Mesendoderm (in vitro differentiated cells): Measurements from ENCODE around the gene OR12D1.

Experiments
- DNase-seq: peaks from one replicate; pipeline ENCODE4 v3.0.0; 2013
- H2AK5ac ChIP-seq: 2 replicates; pipeline ENCODE4 v1.6.1; 2013; ENCODE audit warnings: low read length, inconsistent platforms
- H2BK120ac ChIP-seq: 2 replicates; pipeline ENCODE4 v1.6.1; 2013; ENCODE audit warnings: low read depth, mild to moderate bottlenecking, low read length, moderate library complexity, mixed read lengths
- H2BK15ac ChIP-seq: replicated peaks from 2 replicates; pipeline ENCODE4 v1.6.1; 2013; ENCODE audit warnings: low read depth, mild to moderate bottlenecking, moderate library complexity
- H2BK5ac ChIP-seq: 2 replicates; pipeline ENCODE4 v1.6.1; 2013; ENCODE audit warnings: low read length, inconsistent platforms
- H3K18ac ChIP-seq: 2 replicates; pipeline ENCODE4 v1.6.1; 2013; ENCODE audit warnings: mild to moderate bottlenecking, low read length, mixed read lengths
- H3K23ac ChIP-seq: one replicate; pipeline ENCODE4 v1.6.1; 2013; ENCODE audit warnings: low read length
- H3K27ac ChIP-seq: 2 replicates; pipeline ENCODE4 v1.5.1; 2013; ENCODE audit warnings: low read depth, mild to moderate bottlenecking, inconsistent platforms, low read length, moderate library complexity
- H3K27me3 ChIP-seq: 2 replicates; pipeline ENCODE4 v1.6.1; 2013; ENCODE audit warnings: low read length, control low read depth, mild to moderate bottlenecking, inconsistent platforms; ENCODE audit not compliant: insufficient read depth, poor library complexity
- H3K36me3 ChIP-seq: 2 replicates; pipeline ENCODE4 v1.6.1; 2013; ENCODE audit warnings: low read length, inconsistent platforms; ENCODE audit not compliant: control insufficient read depth, insufficient read depth
- H3K4ac ChIP-seq: one replicate; pipeline ENCODE4 v1.6.1; 2013; ENCODE audit warnings: low read depth, mild to moderate bottlenecking, low read length, moderate library complexity
- H3K4me1 ChIP-seq: 2 replicates; pipeline ENCODE4 v1.6.1; 2013; ENCODE audit warnings: low read depth, low read length, inconsistent platforms; ENCODE audit not compliant: control insufficient read depth
- H3K4me2 ChIP-seq: 2 replicates; pipeline ENCODE4 v1.6.1; 2013; ENCODE audit warnings: low read length
- H3K4me3 ChIP-seq: 2 replicates; pipeline ENCODE4 v1.5.1; 2013; ENCODE audit warnings: mild to moderate bottlenecking, low read length
- H3K56ac ChIP-seq: one replicate; pipeline ENCODE4 v1.6.1; 2013; ENCODE audit warnings: low read length
- H3K79me1 ChIP-seq: 2 replicates; pipeline ENCODE4 v1.6.1; 2013; ENCODE audit warnings: low read length, inconsistent platforms
- H3K79me2 ChIP-seq: 2 replicates; pipeline ENCODE4 v1.6.1; 2013; ENCODE audit warnings: mild to moderate bottlenecking, low read length; ENCODE audit not compliant: control insufficient read depth, insufficient read depth
- H3K9ac ChIP-seq: 2 replicates; pipeline ENCODE4 v1.6.1; 2013; ENCODE audit warnings: low read length, inconsistent platforms
- H4K5ac ChIP-seq: one replicate; pipeline ENCODE4 v1.6.1; 2013; ENCODE audit warnings: low read length
- H4K8ac ChIP-seq: one replicate; pipeline ENCODE4 v1.6.1; 2013; ENCODE audit warnings: low read depth, mild to moderate bottlenecking, control low read depth, low read length, moderate library complexity
- WGBS: extraction: QIAGEN DNeasy Blood & Tissue Kit; methylation state at CpG from one replicate; pipeline ENCODE4 v1.1.7; 2013; ENCODE audit warnings: low lambda C conversion rate, missing lambda C conversion rate; ENCODE audit not compliant: insufficient coverage; ENCODE audit errors: extremely low coverage; 5-methylcytosine and 5-hydroxymethylcytosine counted together

Gene OR12D1

GRCh38 chr6:29451471-29452193 is 36.9 kb downstream of the OR12D1 start:
- no CpG with 5 or more reads among the region's 3 CpGs for WGBS
- no peak overlapping the region for H3K18ac ChIP-seq
- H3K27ac ChIP-seq = no peak overlapping the region
- no peak overlapping the region for H2BK5ac ChIP-seq
- H3K79me1 ChIP-seq = no peaks in the 10 kb centered on the region
- no peak overlapping the region for H4K8ac ChIP-seq
- no peak overlapping the region for H3K4me2 ChIP-seq
- no peak overlapping the region for H2AK5ac ChIP-seq
- H3K36me3 ChIP-seq = no peaks in the 10 kb centered on the region
- no peak overlapping the region for H3K4ac ChIP-seq
- H3K4me3 ChIP-seq = no peak overlapping the region
- H3K4me1 ChIP-seq = no peaks in the 10 kb centered on the region
- no peak overlapping the region for H3K23ac ChIP-seq
- no peak overlapping the region for H3K56ac ChIP-seq
- no peaks in the 10 kb centered on the region for H3K79me2 ChIP-seq
- no peak overlapping the region for H4K5ac ChIP-seq
- no peak overlapping the region for H2BK15ac ChIP-seq
- no peak overlapping the region for H3K9ac ChIP-seq
- H3K27me3 ChIP-seq = no peaks in the 10 kb centered on the region
- DNase-seq = no peak
- H2BK120ac ChIP-seq = no peak overlapping the region

DNA sequence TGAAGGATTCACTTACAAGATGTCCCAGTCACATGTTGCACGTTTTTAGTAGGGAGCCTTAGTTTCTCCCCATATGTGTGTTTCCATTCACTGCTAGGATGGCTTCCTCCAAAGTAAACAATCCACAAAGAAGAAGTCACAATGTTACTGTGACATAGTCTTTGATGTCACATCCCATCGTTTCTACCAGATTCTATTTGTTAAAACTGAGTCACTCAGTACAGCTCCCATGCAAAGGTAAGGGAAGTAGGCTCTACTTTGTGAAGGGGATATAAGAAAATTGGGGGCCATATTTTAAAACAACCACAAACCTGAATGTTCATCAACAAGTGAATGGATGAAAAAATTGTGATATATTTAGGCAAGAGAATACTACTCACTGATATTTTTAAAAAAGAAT is 42.2 kb downstream of the OR12D1 start, which contains the start of the genes OR11A1 and OR2H1:
OR11A1 (minus strand) TSS at position 101 of the 400 bp plus-strand sequence. CDS start 29,430 bp downstream, outside the sequence.
OR2H1 (plus strand) TSS at position 185 of the 400 bp plus-strand sequence. CDS start 4,615 bp downstream, outside the sequence.
- no peaks in the 10 kb centered on the region for H3K27me3 ChIP-seq
- no peak for DNase-seq
- H2BK120ac ChIP-seq = no peak within 1 kb of the TSS
- no peak within 1 kb of the TSS for H2AK5ac ChIP-seq
- no peak within 1 kb of the TSS for H3K4me3 ChIP-seq
- no peaks in the 10 kb centered on the region for H3K79me2 ChIP-seq
- H3K79me1 ChIP-seq = no peaks in the 10 kb centered on the region
- H3K23ac ChIP-seq = no peak within 1 kb of the TSS
- H4K8ac ChIP-seq = no peak within 1 kb of the TSS
- WGBS = no CpG with 5 or more reads among the region's 2 CpGs
- no peak within 1 kb of the TSS for H2BK15ac ChIP-seq
- H3K27ac ChIP-seq = no peak within 1 kb of the TSS
- no peak within 1 kb of the TSS for H2BK5ac ChIP-seq
- H3K9ac ChIP-seq = no peak within 1 kb of the TSS
- H3K4me2 ChIP-seq = no peak within 1 kb of the TSS
- no peaks in the 10 kb centered on the region for H3K4me1 ChIP-seq
- no peaks in the 10 kb centered on the region for H3K36me3 ChIP-seq
- no peak within 1 kb of the TSS for H3K56ac ChIP-seq
- H4K5ac ChIP-seq = no peak within 1 kb of the TSS
- no peak within 1 kb of the TSS for H3K18ac ChIP-seq
- H3K4ac ChIP-seq = no peak within 1 kb of the TSS

DNA sequence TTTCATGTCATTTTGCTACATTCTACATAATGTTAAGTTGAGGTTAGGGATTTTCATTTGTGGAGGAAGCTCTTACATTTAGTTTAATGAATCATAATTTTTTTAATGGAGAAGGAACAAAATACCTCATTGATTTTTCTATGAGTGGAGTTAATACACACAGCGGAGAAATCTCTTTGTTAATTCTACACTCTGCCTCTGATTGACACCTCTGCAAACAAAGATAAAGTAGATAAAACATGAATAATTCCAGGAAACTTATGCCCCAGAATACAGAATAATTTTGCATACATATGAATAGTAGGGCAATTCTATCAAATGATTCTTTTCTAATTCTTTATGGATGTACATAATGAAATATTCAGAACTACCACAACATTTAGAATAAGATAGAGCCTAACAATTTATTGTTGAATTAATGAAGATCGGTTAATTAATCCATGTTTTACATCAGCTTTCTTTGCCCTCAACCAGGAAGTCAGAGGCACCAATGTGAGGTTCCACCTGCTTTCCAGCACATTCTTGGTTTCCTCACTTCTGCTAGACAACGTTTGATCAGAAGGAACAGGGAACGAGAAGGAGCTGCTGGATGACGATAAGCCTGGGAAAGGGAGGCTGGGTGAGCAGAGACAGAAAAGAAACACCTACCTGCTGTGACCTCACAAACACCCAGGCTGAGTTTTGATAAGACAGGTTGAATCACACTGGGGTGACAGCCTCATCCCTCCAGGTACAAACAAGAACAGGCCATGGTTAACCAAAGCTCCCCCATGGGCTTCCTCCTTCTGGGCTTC is 46.5 kb downstream of the OR12D1 start:
- Histone ChIP-seq H2BK120ac (no peak overlapping the region), H3K18ac (no peak overlapping the region), H2BK15ac (no peak overlapping the region), H3K27me3 (no peaks in the 10 kb centered on the region), H3K56ac (no peak overlapping the region), H3K36me3 (no peaks in the 10 kb centered on the region), H3K23ac (no peak overlapping the region), H2BK5ac (no peak overlapping the region), H4K8ac (no peak overlapping the region), H3K79me1 (no peaks in the 10 kb centered on the region), H3K9ac (no peak overlapping the region), H3K4me1 (no peaks in the 10 kb centered on the region), H2AK5ac (no peak overlapping the region), H3K27ac (no peak overlapping the region), H4K5ac (no peak overlapping the region), H3K79me2 (no peaks in the 10 kb centered on the region), H3K4me3 (no peak overlapping the region), H3K4me2 (no peak overlapping the region), H3K4ac (no peak overlapping the region)
- no peak for DNase-seq
- no CpG with 5 or more reads among the region's 5 CpGs for WGBS

DNA sequence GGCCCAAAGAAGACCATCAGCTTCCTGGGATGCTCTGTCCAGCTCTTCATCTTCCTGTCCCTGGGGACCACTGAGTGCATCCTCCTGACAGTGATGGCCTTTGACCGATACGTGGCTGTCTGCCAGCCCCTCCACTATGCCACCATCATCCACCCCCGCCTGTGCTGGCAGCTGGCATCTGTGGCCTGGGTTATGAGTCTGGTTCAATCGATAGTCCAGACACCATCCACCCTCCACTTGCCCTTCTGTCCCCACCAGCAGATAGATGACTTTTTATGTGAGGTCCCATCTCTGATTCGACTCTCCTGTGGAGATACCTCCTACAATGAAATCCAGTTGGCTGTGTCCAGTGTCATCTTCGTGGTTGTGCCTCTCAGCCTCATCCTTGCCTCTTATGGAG is 47.3 kb downstream of the OR12D1 start:
- H3K56ac ChIP-seq = no peak overlapping the region
- H2BK120ac ChIP-seq = no peak overlapping the region
- no peaks in the 10 kb centered on the region for H3K79me2 ChIP-seq
- no peak for DNase-seq
- no peak overlapping the region for H4K8ac ChIP-seq
- H3K27me3 ChIP-seq = no peaks in the 10 kb centered on the region
- H2BK15ac ChIP-seq = no peak overlapping the region
- no CpG with 5 or more reads among the region's 6 CpGs for WGBS
- no peak overlapping the region for H2BK5ac ChIP-seq
- no peaks in the 10 kb centered on the region for H3K4me1 ChIP-seq
- H3K23ac ChIP-seq = no peak overlapping the region
- no peaks in the 10 kb centered on the region for H3K36me3 ChIP-seq
- H3K18ac ChIP-seq = no peak overlapping the region
- H3K4me2 ChIP-seq = no peak overlapping the region
- no peak overlapping the region for H3K4ac ChIP-seq
- no peak overlapping the region for H3K27ac ChIP-seq
- no peak overlapping the region for H3K4me3 ChIP-seq
- no peak overlapping the region for H4K5ac ChIP-seq
- H2AK5ac ChIP-seq = no peak overlapping the region
- H3K9ac ChIP-seq = no peak overlapping the region
- H3K79me1 ChIP-seq = no peaks in the 10 kb centered on the region

GRCh38 chr6:29465279-29465678 is 50.6 kb downstream of the OR12D1 start:
- WGBS = no CpG with 5 or more reads among the region's 2 CpGs
- Histone ChIP-seq H2AK5ac (no peak overlapping the region), H3K4ac (no peak overlapping the region), H3K27me3 (no peaks in the 10 kb centered on the region), H4K5ac (no peak overlapping the region), H2BK5ac (no peak overlapping the region), H3K56ac (no peak overlapping the region), H3K9ac (no peak overlapping the region), H3K18ac (no peak overlapping the region), H3K79me1 (no peaks in the 10 kb centered on the region), H3K79me2 (no peaks in the 10 kb centered on the region), H3K4me1 (no peaks in the 10 kb centered on the region), H3K23ac (no peak overlapping the region), H3K36me3 (no peaks in the 10 kb centered on the region), H3K27ac (no peak overlapping the region), H4K8ac (no peak overlapping the region), H3K4me2 (no peak overlapping the region), H2BK15ac (no peak overlapping the region), H2BK120ac (no peak overlapping the region), H3K4me3 (no peak overlapping the region)
- DNase-seq = no peak
